WERI-Rb-1 (cell line): Measurements from ENCODE around the gene FAM114A2.
A peak's percentile ranks its signal among the peaks of the same experiment; 100 is the strongest.

ENCODE experiments used
- DNase-seq: peaks from one replicate; pipeline ENCODE4 v3.0.0-alpha.2; 2020
- H3K27ac ChIP-seq: fragments of 250-450 bp; sonication (Bioruptor Pico); 2 replicates; pipeline ENCODE4 v1.5.1; 2020; ENCODE audit warnings: mild to moderate bottlenecking, moderate library complexity
- H3K27me3 ChIP-seq: fragments of 250-450 bp; sonication (Bioruptor Pico); 2 replicates; pipeline ENCODE4 v1.5.1; 2021; ENCODE audit warnings: mild to moderate bottlenecking, low read depth, moderate library complexity; ENCODE audit not compliant: insufficient read depth, severe bottlenecking
- H3K36me3 ChIP-seq: fragments of 250-450 bp; sonication (Bioruptor Pico); 2 replicates; pipeline ENCODE4 v1.5.1; 2020; ENCODE audit warnings: mild to moderate bottlenecking, moderate library complexity
- H3K4me3 ChIP-seq: 2 replicates; pipeline ENCODE4 v1.5.1; 2011; ENCODE audit warnings: low read depth, mild to moderate bottlenecking, control low read depth, low read length
- H3K9me3 ChIP-seq: fragments of 250-450 bp; sonication (Bioruptor Pico); 2 replicates; pipeline ENCODE4 v1.5.1; 2021; ENCODE audit warnings: mild to moderate bottlenecking, moderate library complexity; ENCODE audit not compliant: severe bottlenecking
- CTCF ChIP-seq: IDR thresholded peaks from 2 replicates; pipeline ENCODE4 v1.5.1; 2011; ENCODE audit warnings: low read depth, mild to moderate bottlenecking, control low read depth, inconsistent platforms, low read length

The FAM114A2 gene

GRCh38 chr5:154081246-154081645 is 42.5 kb upstream of the FAM114A2 start:
- no peak for DNase-seq
- H3K9me3 ChIP-seq, result no peaks in the 10 kb centered on the region
- H3K36me3 ChIP-seq, result no peaks in the 10 kb centered on the region
- no peak overlapping the region for H3K27ac ChIP-seq
- H3K4me3 ChIP-seq, result no peak overlapping the region
- H3K27me3 ChIP-seq, result no peaks in the 10 kb centered on the region
- TF ChIP-seq CTCF, result no peak

GRCh38 chr5:154078272-154078671 is 39.6 kb upstream of the FAM114A2 start:
- no peak for TF ChIP-seq CTCF
- no peak overlapping the region for H3K27ac ChIP-seq
- no peaks in the 10 kb centered on the region for H3K9me3 ChIP-seq
- no peaks in the 10 kb centered on the region for H3K36me3 ChIP-seq
- DNase-seq, result no peak
- no peaks in the 10 kb centered on the region for H3K27me3 ChIP-seq
- no peak overlapping the region for H3K4me3 ChIP-seq

- H3K27ac ChIP-seq, result no peak overlapping the region
- H3K9me3 ChIP-seq, result no peaks in the 10 kb centered on the region
- no peak for DNase-seq
- H3K36me3 ChIP-seq, result no peaks in the 10 kb centered on the region
- no peak for TF ChIP-seq CTCF
- no peaks in the 10 kb centered on the region for H3K27me3 ChIP-seq
- no peak overlapping the region for H3K4me3 ChIP-seq
Observed at GRCh38 chr5:154077696-154078095, 39.0 kb upstream of the FAM114A2 start.

GRCh38 chr5:154076240-154076922 is 37.7 kb upstream of the FAM114A2 start:
- Histone ChIP-seq H3K4me3 (no peak overlapping the region), H3K27ac (no peak overlapping the region), H3K9me3 (no peaks in the 10 kb centered on the region), H3K27me3 (no peaks in the 10 kb centered on the region), H3K36me3 (no peaks in the 10 kb centered on the region)
- DNase-seq, result peak; percentile 75
- TF ChIP-seq CTCF, result no peak

GRCh38 chr5:154072414-154073171 is 33.9 kb upstream of the FAM114A2 start:
- Histone ChIP-seq H3K9me3 (no peaks in the 10 kb centered on the region), H3K4me3 (no peak overlapping the region), H3K36me3 (no peaks in the 10 kb centered on the region), H3K27me3 (no peaks in the 10 kb centered on the region), H3K27ac (no peak overlapping the region)
- TF ChIP-seq CTCF, result peak; percentile 85
- peak; percentile 75 for DNase-seq
